ENCODE measurements around the gene NECAB3.

- no peak for TF ChIP-seq REST (IDR thresholded peaks at IDR 0.05; ENCODE audit: low read depth)
- TF ChIP-seq FOXM1 (IDR thresholded peaks at IDR 0.05; ENCODE audit: borderline replicate concordance, low read depth): no peak
- TF ChIP-seq NFIC (IDR thresholded peaks at IDR 0.05): no peak
- no peak for TF ChIP-seq CEBPB (IDR thresholded peaks at IDR 0.05)
- TF ChIP-seq YY1 (IDR thresholded peaks at IDR 0.05; ENCODE audit: low read depth): no peak
- TF ChIP-seq EP300 (IDR thresholded peaks at IDR 0.05; ENCODE audit: borderline replicate concordance): no peak
- TF ChIP-seq EGR1 (IDR thresholded peaks at IDR 0.05): no peak
These were observed 63.1 kb downstream of the NECAB3 start for GRCh38 chr20:33611106-33611505.

Measured in Ishikawa (cell line).